Embryonic facial prominence (tissue), 1 donor: ENCODE data around the gene CREBL2.
A peak's percentile ranks its signal among the peaks of the same experiment; 100 is the strongest.
"Not testable (repeated sequence)": the region's sequence is repeated elsewhere in the genome, so short reads cannot be mapped to it uniquely, and the experiment has no call there.

Source experiments
- DNase-seq: peaks from one replicate; pipeline ENCODE4 v3.0.0-alpha.2; 2016; ENCODE audit errors: extremely low spot score

The CREBL2 gene

GRCh38 chr12:12611512-12612306 is at the start of gene CREBL2:
TSS of gene CREBL2 (plus strand) at chr12:12611876. CDS start at chr12:12612173, 297 bp downstream.
- DNase-seq: peak; percentile 90

- DNase-seq: no peak
These were observed 49.6 kb upstream of the CREBL2 start for GRCh38 chr12:12562016-12562483.

GRCh38 chr12:12562585-12563261 is 49.0 kb upstream of the CREBL2 start, which contains the start of gene DUSP16:
TSS of gene DUSP16 (minus strand) at chr12:12562863. CDS start at chr12:12521098, 41,765 bp downstream.
- peak; percentile 93 for DNase-seq

- no peak for DNase-seq
These were observed 48.3 kb upstream of the CREBL2 start for GRCh38 chr12:12563290-12563928.

GRCh38 chr12:12564911-12565310 is 46.8 kb upstream of the CREBL2 start:
- DNase-seq: no peak

GRCh38 chr12:12565971-12566370 is 45.7 kb upstream of the CREBL2 start:
- DNase-seq: not testable (repeated sequence)

GRCh38 chr12:12572659-12573058 is 39.0 kb upstream of the CREBL2 start:
- DNase-seq: no peak

- no peak for DNase-seq
These were observed 33.9 kb upstream of the CREBL2 start for GRCh38 chr12:12577786-12578185.

GRCh38 chr12:12580716-12581115 is 31.0 kb upstream of the CREBL2 start:
- DNase-seq: not testable (repeated sequence)

GRCh38 chr12:12582193-12582881 is 29.3 kb upstream of the CREBL2 start:
- no peak for DNase-seq

- DNase-seq: no peak
These were observed 28.8 kb upstream of the CREBL2 start for GRCh38 chr12:12582895-12583303.

GRCh38 chr12:12583510-12584178 is 28.0 kb upstream of the CREBL2 start:
- DNase-seq: no peak

GRCh38 chr12:12585115-12585863 is 26.4 kb upstream of the CREBL2 start:
- no peak for DNase-seq

GRCh38 chr12:12586879-12587675 is 24.6 kb upstream of the CREBL2 start:
- DNase-seq: no peak

GRCh38 chr12:12587878-12588277 is 23.8 kb upstream of the CREBL2 start:
- DNase-seq: no peak

GRCh38 chr12:12588436-12588835 is 23.2 kb upstream of the CREBL2 start:
- not testable (repeated sequence) for DNase-seq

- DNase-seq: no peak
These were observed 20.7 kb upstream of the CREBL2 start for GRCh38 chr12:12590961-12591360.

- no peak for DNase-seq
These were observed 18.7 kb upstream of the CREBL2 start for GRCh38 chr12:12592930-12593329.

- not testable (repeated sequence) for DNase-seq
These were observed 15.7 kb upstream of the CREBL2 start for GRCh38 chr12:12595929-12596328.

- not testable (repeated sequence) for DNase-seq
These were observed 15.1 kb upstream of the CREBL2 start for GRCh38 chr12:12596598-12596997.
